Measurements from ENCODE around the gene SLC5A11. TPM values are rescaled to one million over a fixed set of nuclear protein-coding genes. Genes with fewer than 3 reads are reported as not detected.

The SLC5A11 gene
- total and polyA plus RNA-seq, 2 of the 13 experiments (the other 11 are each of a cell fraction or from before 2014, with no cell fraction given): 1.2 to 3.3 TPM

DNA sequence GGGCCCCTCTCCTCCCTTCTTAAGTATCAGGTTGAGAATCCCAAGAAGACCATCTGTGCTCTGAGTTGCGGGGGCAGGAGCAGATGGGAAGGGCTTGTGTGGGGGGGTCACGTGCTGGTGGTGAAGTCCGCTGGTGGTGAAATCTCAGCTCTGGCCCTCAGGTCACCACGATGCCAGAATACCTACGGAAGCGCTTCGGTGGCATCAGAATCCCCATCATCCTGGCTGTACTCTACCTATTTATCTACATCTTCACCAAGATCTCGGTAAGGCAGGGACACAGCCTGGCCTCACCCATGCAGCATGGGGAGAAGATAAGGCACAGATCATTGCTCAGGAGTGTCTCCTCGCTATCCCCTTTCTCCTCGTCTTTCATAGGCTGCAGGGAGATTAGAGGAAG lies 29.7 kb downstream of the SLC5A11 start:
- 83% methylated on average over 10 of the region's 10 CpGs for WGBS (ENCODE audit: low lambda C conversion rate)
- no TSS peak for BruUV-seq (replicated peaks)
- no peaks in the 10 kb centered on the region for H3K79me2 ChIP-seq (ENCODE audit: insufficient read depth, low read length)
- TF ChIP-seq ZNF547 (CRISPR knock-in tag; IDR thresholded peaks at IDR 0.05) (no peak), ZNF256 (CRISPR knock-in tag; conservative IDR thresholded peaks at IDR 0.05) (no peak), LCORL (IDR thresholded peaks at IDR 0.05) (no peak), LCORL (CRISPR knock-in tag; IDR thresholded peaks at IDR 0.05) (no peak), ZNF776 (CRISPR knock-in tag; IDR thresholded peaks at IDR 0.05) (no peak), ZNF878 (CRISPR knock-in tag; IDR thresholded peaks at IDR 0.05) (no peak), JUND (CRISPR knock-in tag; IDR thresholded peaks at IDR 0.05) (no peak), ZNF564 (CRISPR knock-in tag; IDR thresholded peaks at IDR 0.05) (no peak), SP2 (CRISPR knock-in tag; IDR thresholded peaks at IDR 0.05) (no peak), ETV5 (CRISPR knock-in tag; IDR thresholded peaks at IDR 0.05; ENCODE audit: borderline replicate concordance) (no peak), ZNF713 (CRISPR knock-in tag; IDR thresholded peaks at IDR 0.05) (no peak), SRSF9 (IDR thresholded peaks at IDR 0.05; ENCODE audit: borderline replicate concordance, insufficient read depth, low read depth, low read length, poor library complexity, severe bottlenecking) (no peak), ZNF557 (CRISPR knock-in tag; IDR thresholded peaks at IDR 0.05) (no peak), SP4 (CRISPR knock-in tag; IDR thresholded peaks at IDR 0.05) (no peak), SOX6 (IDR thresholded peaks at IDR 0.05) (no peak), SOX6 (CRISPR knock-in tag; IDR thresholded peaks at IDR 0.05) (no peak), SP1 (IDR thresholded peaks at IDR 0.05) (no peak), SP1 (CRISPR knock-in tag; IDR thresholded peaks at IDR 0.05) (no peak)
- TF ChIP-seq, protein P1, sequence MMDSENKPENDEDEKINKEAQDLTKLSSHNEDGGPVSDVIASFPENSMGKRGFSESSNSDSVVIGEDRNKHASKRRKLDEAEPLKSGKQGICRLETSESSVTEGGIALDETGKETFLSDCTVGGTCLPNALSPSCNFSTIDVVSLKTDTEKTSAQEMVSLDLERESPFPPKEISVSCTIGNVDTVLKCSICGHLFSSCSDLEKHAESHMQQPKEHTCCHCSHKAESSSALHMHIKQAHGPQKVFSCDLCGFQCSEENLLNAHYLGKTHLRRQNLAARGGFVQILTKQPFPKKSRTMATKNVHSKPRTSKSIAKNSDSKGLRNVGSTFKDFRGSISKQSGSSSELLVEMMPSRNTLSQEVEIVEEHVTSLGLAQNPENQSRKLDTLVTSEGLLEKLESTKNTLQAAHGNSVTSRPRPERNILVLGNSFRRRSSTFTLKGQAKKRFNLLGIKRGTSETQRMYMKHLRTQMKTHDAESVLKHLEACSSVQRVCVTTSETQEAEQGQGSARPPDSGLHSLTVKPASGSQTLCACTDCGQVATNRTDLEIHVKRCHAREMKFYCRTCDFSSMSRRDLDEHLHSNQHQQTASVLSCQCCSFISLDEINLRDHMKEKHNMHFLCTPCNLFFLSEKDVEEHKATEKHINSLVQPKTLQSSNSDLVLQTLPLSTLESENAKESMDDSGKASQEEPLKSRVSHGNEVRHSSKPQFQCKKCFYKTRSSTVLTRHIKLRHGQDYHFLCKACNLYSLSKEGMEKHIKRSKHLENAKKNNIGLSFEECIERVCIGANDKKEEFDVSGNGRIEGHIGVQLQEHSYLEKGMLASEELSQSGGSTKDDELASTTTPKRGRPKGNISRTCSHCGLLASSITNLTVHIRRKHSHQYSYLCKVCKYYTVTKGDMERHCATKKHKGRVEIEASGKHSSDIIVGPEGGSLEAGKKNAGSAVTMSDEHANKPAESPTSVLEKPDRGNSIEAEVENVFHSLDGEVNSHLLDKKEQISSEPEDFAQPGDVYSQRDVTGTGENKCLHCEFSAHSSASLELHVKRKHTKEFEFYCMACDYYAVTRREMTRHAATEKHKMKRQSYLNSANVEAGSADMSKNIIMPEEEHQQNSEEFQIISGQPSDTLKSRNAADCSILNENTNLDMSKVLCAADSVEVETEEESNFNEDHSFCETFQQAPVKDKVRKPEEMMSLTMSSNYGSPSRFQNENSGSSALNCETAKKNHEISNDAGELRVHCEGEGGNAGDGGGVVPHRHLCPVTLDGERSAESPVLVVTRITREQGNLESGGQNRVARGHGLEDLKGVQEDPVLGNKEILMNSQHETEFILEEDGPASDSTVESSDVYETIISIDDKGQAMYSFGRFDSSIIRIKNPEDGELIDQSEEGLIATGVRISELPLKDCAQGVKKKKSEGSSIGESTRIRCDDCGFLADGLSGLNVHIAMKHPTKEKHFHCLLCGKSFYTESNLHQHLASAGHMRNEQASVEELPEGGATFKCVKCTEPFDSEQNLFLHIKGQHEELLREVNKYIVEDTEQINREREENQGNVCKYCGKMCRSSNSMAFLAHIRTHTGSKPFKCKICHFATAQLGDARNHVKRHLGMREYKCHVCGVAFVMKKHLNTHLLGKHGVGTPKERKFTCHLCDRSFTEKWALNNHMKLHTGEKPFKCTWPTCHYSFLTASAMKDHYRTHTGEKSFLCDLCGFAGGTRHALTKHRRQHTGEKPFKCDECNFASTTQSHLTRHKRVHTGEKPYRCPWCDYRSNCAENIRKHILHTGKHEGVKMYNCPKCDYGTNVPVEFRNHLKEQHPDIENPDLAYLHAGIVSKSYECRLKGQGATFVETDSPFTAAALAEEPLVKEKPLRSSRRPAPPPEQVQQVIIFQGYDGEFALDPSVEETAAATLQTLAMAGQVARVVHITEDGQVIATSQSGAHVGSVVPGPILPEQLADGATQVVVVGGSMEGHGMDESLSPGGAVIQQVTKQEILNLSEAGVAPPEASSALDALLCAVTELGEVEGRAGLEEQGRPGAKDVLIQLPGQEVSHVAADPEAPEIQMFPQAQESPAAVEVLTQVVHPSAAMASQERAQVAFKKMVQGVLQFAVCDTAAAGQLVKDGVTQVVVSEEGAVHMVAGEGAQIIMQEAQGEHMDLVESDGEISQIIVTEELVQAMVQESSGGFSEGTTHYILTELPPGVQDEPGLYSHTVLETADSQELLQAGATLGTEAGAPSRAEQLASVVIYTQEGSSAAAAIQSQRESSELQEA (CRISPR knock-in tag; IDR thresholded peaks at IDR 0.05; ENCODE audit: not compliant biosample characterization): no peak
- TF ChIP-seq, protein P2, sequence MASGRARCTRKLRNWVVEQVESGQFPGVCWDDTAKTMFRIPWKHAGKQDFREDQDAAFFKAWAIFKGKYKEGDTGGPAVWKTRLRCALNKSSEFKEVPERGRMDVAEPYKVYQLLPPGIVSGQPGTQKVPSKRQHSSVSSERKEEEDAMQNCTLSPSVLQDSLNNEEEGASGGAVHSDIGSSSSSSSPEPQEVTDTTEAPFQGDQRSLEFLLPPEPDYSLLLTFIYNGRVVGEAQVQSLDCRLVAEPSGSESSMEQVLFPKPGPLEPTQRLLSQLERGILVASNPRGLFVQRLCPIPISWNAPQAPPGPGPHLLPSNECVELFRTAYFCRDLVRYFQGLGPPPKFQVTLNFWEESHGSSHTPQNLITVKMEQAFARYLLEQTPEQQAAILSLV (CRISPR knock-in tag; IDR thresholded peaks at IDR 0.05; ENCODE audit: borderline replicate concordance): no peak

More for the DNA sequence above, 29.7 kb downstream of the SLC5A11 start:
- ATAC-seq (no peak), DNase-seq (ENCODE audit: low spot score) (no peak), FAIRE-seq (no peak)
- H2AFZ ChIP-seq (ENCODE audit: low read length): no peak overlapping the region
- in situ Hi-C loops (cut with HindIII; ENCODE audit: extremely low pct_ligation_motif_present, low pct_unique_long_range_greater_than_20kb) (no loop called here), intact Hi-C loops (cut with micrococcal nuclease; ENCODE audit: unreplicated experiment) (no loop called here)
- no peaks in the 10 kb centered on the region for H3K36me3 ChIP-seq (replicated peaks in 1 of 2; ENCODE audit: control insufficient read depth in 1 of 2, insufficient read depth in 2 of 2, low read length in 2 of 2)
- no peaks in the 10 kb centered on the region for H3K9me3 ChIP-seq (ENCODE audit: low read length)
- no peak overlapping the region for H3K27ac ChIP-seq (ENCODE audit: extremely low read length, insufficient read depth, low read length)
- H3K4me2 ChIP-seq (ENCODE audit: low read depth, low read length): no peak overlapping the region
- H3K27me3 ChIP-seq (ENCODE audit: control insufficient read depth in 1 of 2, insufficient read depth in 2 of 2, low read length in 2 of 2): no peaks in the 10 kb centered on the region
- CTCF ChIA-PET (ENCODE audit: low intra/inter-chr PET ratio, low total read pairs): no interaction called here
- POLR2A ChIA-PET: no interaction called here
- H3K4me1 ChIP-seq (ENCODE audit: insufficient read depth, low read length): no peaks in the 10 kb centered on the region
- H4K20me1 ChIP-seq (ENCODE audit: insufficient read depth, low read length): no peaks in the 10 kb centered on the region
- no peak overlapping the region for H3K9ac ChIP-seq (ENCODE audit: insufficient read depth, low read depth, low read length)
- no peak overlapping the region for H3K4me3 ChIP-seq (replicated peaks in 1 of 3; ENCODE audit: insufficient read depth in 1 of 3, low read depth in 2 of 3, low read length in 3 of 3)

All from HepG2 (cell line).